Gastroesophageal sphincter (tissue), 4 donors: Measurements from ENCODE around the gene PPP2R3C. TPM values are rescaled to one million over a fixed set of nuclear protein-coding genes. Genes with fewer than 3 reads are reported as not detected.
"Not testable (repeated sequence)": the region's sequence is repeated elsewhere in the genome, so short reads cannot be mapped to it uniquely, and the experiment has no call there.

Experiments
- ATAC-seq: fragments of 150-250 bp; one replicate; pipeline ENCODE4 v1.9.1; 2016; ENCODE audit warnings: mild to moderate bottlenecking, moderate library complexity
- H3K27ac ChIP-seq, 4 donors: fragments of 200-600 bp; sonication (generic) in 3 of 4; 1 replicate in 3 of 4; 2 replicates in 1 of 4; pipeline ENCODE4 v1.5.1; 2016 to 2019
- H3K27me3 ChIP-seq: fragments of 200-600 bp; sonication (generic); one replicate; pipeline ENCODE4 v1.5.1; 2019
- H3K36me3 ChIP-seq, 2 donors: fragments of 200-600 bp; sonication (generic); one replicate each; pipeline ENCODE4 v1.5.1; 2019; ENCODE audit warnings: control low read depth in 1 of 2
- H3K4me1 ChIP-seq, 3 donors: fragments of 200-600 bp; sonication (generic); 1 replicate in 2 of 3; 2 replicates in 1 of 3; pipeline ENCODE4 v1.5.1; 2016 to 2019; ENCODE audit warnings: control low read depth in 2 of 3
- H3K4me3 ChIP-seq, 2 donors: fragments of 200-600 bp; sonication (generic); one replicate each; pipeline ENCODE4 v1.5.1; 2019; ENCODE audit warnings: mild to moderate bottlenecking in 1 of 2, moderate library complexity in 1 of 2
- H3K9me3 ChIP-seq, 3 donors: fragments of 200-600 bp; sonication (generic); one replicate each; pipeline ENCODE4 v1.5.1; 2017 to 2019; ENCODE audit warnings: control low read depth in 2 of 3
- CTCF ChIP-seq, 4 experiments: fragments of 200-600 bp in 2 of 4; fragments of 450-650 bp in 2 of 4; sonication (generic) in 1 of 4; IDR thresholded peaks; one replicate each; pipeline ENCODE4 v1.5.1; 2017 to 2019; ENCODE audit warnings: antibody characterized with exemption in 4 of 4, mild to moderate bottlenecking in 2 of 4, moderate library complexity in 2 of 4
- EP300 ChIP-seq: sonication (generic); formaldehyde crosslinking; IDR thresholded peaks from one replicate; pipeline ENCODE4 v1.6.1; 2017; ENCODE audit warnings: antibody characterized with exemption, mild to moderate bottlenecking
- POLR2A ChIP-seq, 2 donors: fragments of 450-650 bp; IDR thresholded peaks; one replicate each; pipeline ENCODE4 v1.6.1; 2017; ENCODE audit warnings: antibody characterized with exemption in 2 of 2, mild to moderate bottlenecking in 2 of 2, moderate library complexity in 1 of 2
- POLR2AphosphoS5 ChIP-seq: sonication (generic); formaldehyde crosslinking; IDR thresholded peaks from one replicate; pipeline ENCODE4 v1.6.1; 2017; ENCODE audit warnings: antibody characterized with exemption
- WGBS, 2 donors: methylation state at CpG; one replicate each; pipeline ENCODE4 v1.1.5; 2018; ENCODE audit warnings: low coverage in 1 of 2; 5-methylcytosine and 5-hydroxymethylcytosine counted together
- total RNA-seq, 4 donors: library from RNA; depleted of rRNA; stranded (reverse); fragments of >200 nt; gene quantifications; one replicate each; pipeline ENCODE4 v1.1.0, GENCODE V29; 2016

The PPP2R3C gene
- total RNA-seq, 4 donors from 2014 or later, result 29.3 to 44.9 (median 32.4) TPM

- ATAC-seq, result no peak
- TF ChIP-seq EP300 (no peak), CTCF (IDR thresholded peaks at IDR 0.05) (no peak), POLR2A (IDR thresholded peaks at IDR 0.05) (no peak)
- peaks cover 0 to 7% of the 10 kb centered on the region in 2 donors for H3K36me3 ChIP-seq
- H3K4me1 ChIP-seq, result peaks cover 0 to 20% (median 0%) of the 10 kb centered on the region in 3 donors
- H3K27ac ChIP-seq, result no peak overlapping the region
- H3K27me3 ChIP-seq, result no peaks in the 10 kb centered on the region
- 22 to 46% methylated on average over 2 of the region's 2 CpGs for WGBS, 2 donors
- no peaks in the 10 kb centered on the region for H3K9me3 ChIP-seq
- H3K4me3 ChIP-seq, result no peak overlapping the region
Measured at GRCh38 chr14:35154016-35154415, 32.2 kb upstream of the PPP2R3C start.

- not testable (repeated sequence) for H3K27me3 ChIP-seq, H3K27ac ChIP-seq, H3K4me3 ChIP-seq, H3K36me3 ChIP-seq, ATAC-seq, H3K9me3 ChIP-seq
- peaks cover 0 to 20% (median 0%) of the 10 kb centered on the region in 3 donors for H3K4me1 ChIP-seq
- no CpG with 5 or more reads among the region's 35 CpGs for WGBS, 2 donors
Measured at GRCh38 chr14:35152531-35152930, 30.7 kb upstream of the PPP2R3C start.

- H3K4me1 ChIP-seq, result peaks cover 0 to 8% (median 0%) of the 10 kb centered on the region in 3 donors
- no peaks in the 10 kb centered on the region for H3K27me3 ChIP-seq
- peaks cover 0 to 5% of the 10 kb centered on the region in 2 donors for H3K36me3 ChIP-seq
- no peak for TF ChIP-seq EP300
- no peak for TF ChIP-seq CTCF (IDR thresholded peaks at IDR 0.05)
- H3K27ac ChIP-seq, result no peak overlapping the region
- no peaks in the 10 kb centered on the region for H3K9me3 ChIP-seq
- no peak for ATAC-seq
- no peak overlapping the region for H3K4me3 ChIP-seq
- 97 to 100% methylated on average over 2 to 3 of the region's 4 CpGs for WGBS, 2 donors
Measured at GRCh38 chr14:35149239-35149638, 27.4 kb upstream of the PPP2R3C start.

GRCh38 chr14:35147711-35148110 lies 25.9 kb upstream of the PPP2R3C start:
- Histone ChIP-seq H3K27me3 (no peaks in the 10 kb centered on the region), H3K36me3 (peaks cover 0 to 16% of the 10 kb centered on the region in 2 donors), H3K9me3 (no peaks in the 10 kb centered on the region), H3K4me3 (no peak overlapping the region), H3K27ac (no peak overlapping the region), H3K4me1 (no peaks in the 10 kb centered on the region)
- no peak for TF ChIP-seq POLR2AphosphoS5
- TF ChIP-seq EP300, result no peak
- no peak for TF ChIP-seq POLR2A (IDR thresholded peaks at IDR 0.05)
- no peak for TF ChIP-seq CTCF (IDR thresholded peaks at IDR 0.05)
- WGBS, 2 donors, result 80 to 83% methylated on average over 3 of the region's 3 CpGs
- no peak for ATAC-seq

- no peak overlapping the region for H3K27ac ChIP-seq
- TF ChIP-seq POLR2AphosphoS5 (no peak), POLR2A (IDR thresholded peaks at IDR 0.05) (no peak), CTCF (IDR thresholded peaks at IDR 0.05) (no peak), EP300 (no peak)
- WGBS, 2 donors, result 93% methylated on average over 2 of the region's 2 CpGs; no CpG with 5 or more reads in 1 of the 2 donors
- no peaks in the 10 kb centered on the region for H3K4me1 ChIP-seq
- H3K27me3 ChIP-seq, result no peaks in the 10 kb centered on the region
- peaks cover 0 to 17% of the 10 kb centered on the region in 2 donors for H3K36me3 ChIP-seq
- ATAC-seq, result no peak
- no peak overlapping the region for H3K4me3 ChIP-seq
- no peaks in the 10 kb centered on the region for H3K9me3 ChIP-seq
Measured at GRCh38 chr14:35147186-35147585, 25.4 kb upstream of the PPP2R3C start.
